NB4 (cell line): Measurements from ENCODE around the gene CEPT1.

ENCODE experiments used
- DNase-seq: peaks from one replicate; pipeline ENCODE4 v3.0.0; 2010; ENCODE audit warnings: low read depth
- H3K4me3 ChIP-seq: one replicate; pipeline ENCODE4 v1.5.1; 2011; ENCODE audit warnings: mild to moderate bottlenecking, low read depth, low read length, moderate library complexity
- CTCF ChIP-seq: IDR thresholded peaks from one replicate; pipeline ENCODE4 v1.5.1; 2012; ENCODE audit warnings: low read depth, low read length
- MAX ChIP-seq: IDR thresholded peaks from 2 replicates; pipeline ENCODE4 v1.6.1; 2011; ENCODE audit warnings: low read depth, low read length
- MYC ChIP-seq: IDR thresholded peaks from 2 replicates; pipeline ENCODE4 v1.6.1; 2011; ENCODE audit warnings: low read depth, low read length
- POLR2A ChIP-seq: IDR thresholded peaks from 2 replicates; pipeline ENCODE4 v1.6.1; 2011; ENCODE audit warnings: mild to moderate bottlenecking; ENCODE audit not compliant: insufficient read length; ENCODE audit errors: extremely low read depth

CEPT1 gene

DNA sequence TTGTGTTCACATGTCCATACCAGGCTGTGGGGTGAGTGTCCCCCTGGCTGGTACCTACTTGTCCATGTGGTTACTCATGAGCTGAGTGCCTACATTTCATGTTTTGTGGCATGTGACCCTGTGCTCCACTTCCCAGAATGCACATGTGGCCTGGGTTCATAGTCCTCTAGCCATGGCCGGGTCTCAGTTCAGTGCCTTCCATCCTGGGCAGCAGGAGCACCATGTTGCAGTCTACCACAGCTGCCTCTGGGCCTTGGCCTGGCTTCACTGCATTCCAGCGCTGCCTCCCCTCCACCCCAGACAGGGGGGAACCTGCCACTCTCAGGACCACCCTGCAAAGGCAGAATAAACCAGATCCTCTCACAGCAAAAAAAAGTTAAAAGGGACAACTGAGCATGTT, 5.5 kb downstream of the CEPT1 start:
- DNase-seq, result no peak
- no peak for TF ChIP-seq CTCF
- no peak for TF ChIP-seq POLR2A
- TF ChIP-seq MYC, result no peak
- H3K4me3 ChIP-seq, result no peak overlapping the region

GRCh38 chr1:111145963-111146768, 6.1 kb downstream of the CEPT1 start:
- no peak for TF ChIP-seq POLR2A
- TF ChIP-seq MAX, result no peak
- no peak for TF ChIP-seq CTCF
- TF ChIP-seq MYC, result no peak
- DNase-seq, result no peak
- no peak overlapping the region for H3K4me3 ChIP-seq

GRCh38 chr1:111147948-111148347, 7.9 kb downstream of the CEPT1 start:
- H3K4me3 ChIP-seq, result no peak overlapping the region
- TF ChIP-seq CTCF, result no peak
- TF ChIP-seq MYC, result no peak
- no peak for TF ChIP-seq POLR2A
- TF ChIP-seq MAX, result no peak
- DNase-seq, result no peak

DNA sequence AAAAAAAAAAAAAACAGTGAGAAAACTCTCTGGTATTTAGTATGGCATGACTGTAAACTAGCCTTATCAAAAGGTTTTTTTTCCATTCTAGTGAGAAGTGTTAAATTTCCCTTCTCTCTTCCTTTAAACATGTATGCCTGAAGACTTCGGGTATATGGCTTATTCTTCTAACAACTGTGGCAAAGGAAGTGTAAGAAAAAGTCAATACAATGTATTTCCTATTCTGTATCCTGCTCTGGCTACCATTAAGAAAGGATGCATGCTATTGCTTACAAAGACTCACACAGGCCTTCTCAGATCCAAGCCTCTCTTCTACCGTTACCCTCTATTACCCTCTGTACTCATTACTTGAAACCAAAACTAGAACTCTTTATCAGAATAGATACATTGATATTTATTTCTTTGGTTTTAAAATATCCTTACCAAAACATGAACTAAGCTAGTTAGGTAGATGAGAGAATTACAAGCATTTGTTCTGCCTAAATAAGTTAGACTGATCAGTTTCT, 8.4 kb downstream of the CEPT1 start:
- H3K4me3 ChIP-seq, result no peak overlapping the region
- TF ChIP-seq POLR2A (no peak), CTCF (no peak), MYC (no peak), MAX (no peak)
- no peak for DNase-seq

DNA sequence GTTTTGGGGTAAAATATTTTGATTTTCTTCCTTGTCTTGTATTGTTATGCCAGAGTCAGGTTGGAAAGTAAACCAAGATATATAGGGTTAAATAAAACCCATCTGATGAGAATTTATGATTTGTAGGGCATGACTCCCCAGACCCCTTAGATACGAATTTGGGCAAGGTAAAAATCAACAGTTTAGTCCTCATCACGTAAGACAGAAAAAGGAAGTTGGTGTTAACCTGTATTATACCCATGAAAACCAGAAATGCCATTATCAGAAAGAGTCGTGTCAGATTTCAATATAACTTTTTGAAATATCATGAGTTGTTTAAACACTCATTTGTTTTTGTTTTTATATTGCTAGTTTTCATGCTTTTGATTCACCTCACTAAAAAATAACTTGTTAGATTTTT, 11.8 kb downstream of the CEPT1 start:
- DNase-seq, result no peak
- TF ChIP-seq MAX, result no peak
- TF ChIP-seq CTCF, result no peak
- no peak for TF ChIP-seq MYC
- TF ChIP-seq POLR2A, result no peak
- no peak overlapping the region for H3K4me3 ChIP-seq
